ENCODE measurements around the gene RGS7. TPM values are rescaled to one million over a fixed set of nuclear protein-coding genes. Genes with fewer than 3 reads are reported as not detected.

The RGS7 gene
- total RNA-seq: 28.2 TPM

GRCh38 chr1:241356519-241357365, at the start of gene RGS7:
Gene RGS7, minus strand, starts transcription at chr1:241357205.

Small RNA genes lying within 50 kb of the gene (small RNA-seq; reads per million reads assigned to genes)
- not detected for gene MIR3123 (ENCODE audit: low replicate concordance)

Other genes starting within 250 kb of the RGS7 start
- 74.5 TPM for gene FH, start 162.6 kb upstream of the RGS7 start, total RNA-seq
- 1.6 TPM for gene KMO, start 175.2 kb upstream of the RGS7 start, total RNA-seq

Measured in parietal lobe (tissue), 2 donors.